GM19397 (cell line): ENCODE measurements around the gene ST6GALNAC6.

Experiments
- ATAC-seq: cut with Tn5 transposase; IDR thresholded peaks from one replicate; pipeline ENCODE4 v1.9.1; 2021; ENCODE audit warnings: mild to moderate bottlenecking, moderate library complexity; ENCODE audit not compliant: unreplicated experiment

Gene ST6GALNAC6, protein sequence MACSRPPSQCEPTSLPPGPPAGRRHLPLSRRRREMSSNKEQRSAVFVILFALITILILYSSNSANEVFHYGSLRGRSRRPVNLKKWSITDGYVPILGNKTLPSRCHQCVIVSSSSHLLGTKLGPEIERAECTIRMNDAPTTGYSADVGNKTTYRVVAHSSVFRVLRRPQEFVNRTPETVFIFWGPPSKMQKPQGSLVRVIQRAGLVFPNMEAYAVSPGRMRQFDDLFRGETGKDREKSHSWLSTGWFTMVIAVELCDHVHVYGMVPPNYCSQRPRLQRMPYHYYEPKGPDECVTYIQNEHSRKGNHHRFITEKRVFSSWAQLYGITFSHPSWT

DNA sequence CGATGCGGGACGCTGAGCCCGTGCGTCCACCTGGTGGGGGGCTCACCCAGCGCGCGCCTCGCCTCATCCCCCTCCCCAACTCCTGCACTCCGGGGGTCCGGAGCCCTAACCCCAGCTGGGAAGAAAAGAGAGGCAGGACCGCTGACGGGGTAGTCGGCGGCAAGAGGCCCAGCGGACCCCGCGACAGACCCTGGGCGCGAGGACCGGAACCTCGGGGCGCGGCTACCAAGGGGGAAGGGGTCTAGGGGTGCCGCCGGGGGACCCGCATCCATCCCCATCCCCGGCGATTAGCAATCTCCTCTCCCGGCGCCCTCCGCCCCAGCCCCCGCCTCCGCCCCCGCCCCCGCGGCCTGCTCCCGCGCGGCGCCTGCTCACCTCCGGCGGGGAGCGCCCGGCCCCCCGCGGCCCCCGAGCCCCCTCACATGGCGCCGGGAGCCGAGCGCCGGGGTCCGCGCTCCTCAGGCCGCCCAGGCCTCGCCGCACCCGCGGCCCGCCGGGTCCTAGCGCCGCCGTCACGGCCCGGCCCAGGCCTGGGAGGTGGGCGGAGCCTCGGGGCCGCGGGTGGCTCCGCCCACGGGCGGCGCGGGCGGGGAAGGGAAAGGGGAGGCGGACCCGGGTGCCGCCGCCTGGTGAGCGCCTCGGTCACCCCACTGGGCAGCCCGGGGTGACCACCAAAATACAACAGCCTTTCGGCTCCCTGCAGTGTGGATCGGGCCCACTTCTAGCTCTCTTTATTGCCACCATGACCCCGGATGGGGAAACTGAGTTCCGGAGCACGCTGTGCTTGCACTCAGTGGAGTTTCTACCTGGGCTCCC lies at the start of gene ST6GALNAC6:
TSS of gene ST6GALNAC6 (minus strand) at position 476 of the 816 bp plus-strand sequence. CDS start 1,622 bp downstream, outside the sequence.
- ATAC-seq: peak; percentile 66

DNA sequence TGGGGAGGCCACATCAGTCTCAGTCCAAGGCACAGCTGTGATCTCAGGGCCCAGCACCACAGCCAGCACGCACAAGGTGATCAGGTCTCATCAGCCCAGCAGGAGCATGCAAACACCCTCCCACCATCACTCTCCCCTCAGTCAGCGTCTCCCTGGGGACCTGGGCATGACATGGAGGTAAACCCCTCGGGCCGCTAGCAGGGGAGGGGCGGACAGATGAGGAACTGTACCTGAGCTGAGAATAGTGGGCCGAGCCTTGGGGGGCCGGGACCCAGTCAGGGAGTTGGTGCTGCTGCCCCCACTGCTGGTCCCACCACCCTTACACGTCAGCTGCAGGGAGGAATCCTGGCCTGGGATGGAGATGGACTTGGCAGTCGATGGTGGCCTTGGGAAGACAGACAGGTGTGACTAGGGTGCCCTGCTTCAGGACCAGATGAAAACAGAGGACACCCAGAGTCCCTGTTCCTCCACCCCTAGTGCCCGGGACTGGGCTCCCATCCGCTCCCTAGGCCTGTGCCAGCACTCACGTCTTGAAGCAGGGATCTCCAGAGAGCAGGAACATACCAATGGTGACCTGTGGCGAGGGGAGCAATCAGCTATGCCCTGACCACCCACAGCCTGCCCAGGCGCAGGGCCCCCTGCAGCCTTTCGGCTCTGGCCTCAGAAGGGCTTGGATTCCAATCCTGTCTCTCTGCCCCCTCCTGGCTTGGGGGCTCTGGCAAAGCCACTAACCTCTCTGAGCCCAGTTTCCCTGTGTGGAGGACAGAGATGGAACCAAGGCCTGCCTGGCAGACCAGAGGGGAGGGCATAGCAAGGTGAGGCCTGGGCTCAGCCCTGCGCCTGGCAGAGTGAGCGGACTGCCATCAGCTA lies 48.7 kb upstream of the ST6GALNAC6 start:
- no peak for ATAC-seq

DNA sequence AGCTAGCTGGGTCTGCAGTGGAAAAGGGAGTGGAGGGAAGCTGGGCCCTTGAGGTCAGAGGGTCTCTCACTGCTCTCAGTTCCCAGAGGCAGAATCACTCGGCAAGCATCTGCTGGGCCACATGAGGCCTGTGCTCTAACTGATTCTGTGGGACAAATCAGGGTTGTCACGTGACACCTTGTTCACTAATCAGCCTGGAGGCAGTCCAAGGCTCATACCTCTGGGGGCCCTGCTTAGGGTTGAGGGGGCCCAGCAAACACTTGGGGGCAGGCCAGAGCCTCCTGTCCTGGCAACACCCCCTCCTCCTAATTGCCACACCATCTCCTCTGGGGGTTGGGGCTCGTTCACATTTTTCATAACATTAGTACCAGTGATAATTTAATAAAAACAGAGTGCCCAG lies 47.3 kb upstream of the ST6GALNAC6 start:
- no peak for ATAC-seq

DNA sequence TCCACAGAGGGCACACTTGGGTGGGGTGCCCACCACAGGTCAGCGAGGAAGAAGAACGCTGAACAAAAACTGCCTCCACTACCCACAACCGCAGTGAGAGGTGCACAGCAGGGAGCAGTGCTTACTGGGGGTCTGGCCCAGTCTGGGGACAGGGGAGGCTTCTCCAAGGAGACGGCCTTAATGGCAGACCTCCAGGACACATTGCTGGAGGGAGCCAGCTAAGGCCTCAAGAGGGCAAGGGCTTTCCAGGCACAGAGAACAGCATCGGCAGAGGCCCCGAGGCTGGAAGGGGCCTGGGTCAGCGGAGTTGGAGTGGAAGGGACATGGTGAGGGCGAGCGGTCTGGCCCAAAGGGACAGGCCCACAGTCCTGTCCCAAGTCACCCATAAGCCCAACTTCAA lies 46.5 kb upstream of the ST6GALNAC6 start:
- ATAC-seq: no peak

DNA sequence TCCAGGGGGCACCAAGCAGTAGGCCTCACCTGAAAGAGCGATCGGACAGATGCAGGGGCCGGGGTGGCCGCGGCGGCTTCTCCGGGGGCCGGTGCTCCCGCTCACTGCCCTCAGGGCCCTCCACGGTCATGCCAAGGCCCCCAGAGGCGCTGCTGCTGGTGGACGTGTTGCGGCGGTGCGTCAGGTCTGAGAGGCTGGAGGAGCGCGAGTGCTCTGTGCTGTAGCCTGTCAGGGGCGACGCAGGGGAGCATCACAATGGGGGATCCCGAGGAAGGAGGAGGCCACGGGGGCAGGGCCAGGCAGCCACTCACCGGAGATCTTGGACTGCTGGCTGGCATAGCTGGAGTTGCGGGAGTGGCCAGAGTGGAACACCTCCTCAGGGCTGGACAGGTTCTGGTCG lies 45.9 kb upstream of the ST6GALNAC6 start:
- ATAC-seq: no peak

DNA sequence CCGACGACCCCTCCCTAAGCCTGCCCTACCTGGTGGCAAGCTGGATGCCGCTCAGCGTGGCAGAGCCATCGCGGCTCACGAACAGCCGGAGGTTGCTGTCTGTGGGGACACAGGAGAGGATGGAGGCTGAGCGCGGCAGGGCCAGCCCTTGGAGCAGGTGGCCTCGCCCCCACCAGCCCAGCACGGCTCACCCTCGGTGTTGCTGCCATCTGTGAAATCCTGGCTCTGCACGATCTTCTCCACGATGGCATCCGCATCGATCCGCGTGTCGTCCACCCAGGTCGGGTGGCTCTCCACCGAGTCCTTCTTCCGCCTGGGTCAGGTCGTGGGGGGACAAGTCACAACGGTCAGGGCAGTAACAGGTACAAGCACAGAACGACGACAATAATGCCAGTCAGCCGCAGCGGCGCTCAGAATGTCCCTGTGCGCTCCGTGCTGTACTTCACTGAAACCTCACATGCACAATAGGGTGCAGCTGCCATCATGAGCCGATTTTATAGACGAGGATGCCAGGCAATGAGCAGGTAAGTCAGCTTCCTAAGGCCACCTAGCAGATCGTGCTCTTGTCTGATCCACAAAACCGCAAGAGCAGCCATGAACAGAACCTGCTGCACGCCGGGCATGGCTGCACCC lies 45.3 kb upstream of the ST6GALNAC6 start:
- ATAC-seq: no peak

DNA sequence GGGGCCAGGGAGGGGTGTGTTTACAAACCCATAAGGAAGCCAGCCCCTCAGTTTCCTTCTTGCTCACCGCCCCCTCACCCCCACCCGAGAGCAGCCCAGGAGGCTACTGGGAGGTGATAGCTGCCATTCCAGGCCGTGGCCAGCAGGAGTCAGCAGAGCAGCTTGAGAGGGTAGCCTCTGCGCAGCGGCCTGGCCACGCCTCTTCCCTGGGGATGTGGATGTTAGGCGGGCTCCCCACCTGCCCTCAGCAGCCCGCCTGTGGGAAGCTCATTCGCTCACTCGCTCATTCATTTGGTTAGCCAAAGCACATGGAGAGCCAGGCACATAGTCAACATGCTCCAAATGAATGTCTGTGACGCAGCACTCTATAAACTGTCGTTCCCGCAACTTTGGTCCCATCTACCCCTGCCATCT lies 44.3 kb upstream of the ST6GALNAC6 start:
- no peak for ATAC-seq

DNA sequence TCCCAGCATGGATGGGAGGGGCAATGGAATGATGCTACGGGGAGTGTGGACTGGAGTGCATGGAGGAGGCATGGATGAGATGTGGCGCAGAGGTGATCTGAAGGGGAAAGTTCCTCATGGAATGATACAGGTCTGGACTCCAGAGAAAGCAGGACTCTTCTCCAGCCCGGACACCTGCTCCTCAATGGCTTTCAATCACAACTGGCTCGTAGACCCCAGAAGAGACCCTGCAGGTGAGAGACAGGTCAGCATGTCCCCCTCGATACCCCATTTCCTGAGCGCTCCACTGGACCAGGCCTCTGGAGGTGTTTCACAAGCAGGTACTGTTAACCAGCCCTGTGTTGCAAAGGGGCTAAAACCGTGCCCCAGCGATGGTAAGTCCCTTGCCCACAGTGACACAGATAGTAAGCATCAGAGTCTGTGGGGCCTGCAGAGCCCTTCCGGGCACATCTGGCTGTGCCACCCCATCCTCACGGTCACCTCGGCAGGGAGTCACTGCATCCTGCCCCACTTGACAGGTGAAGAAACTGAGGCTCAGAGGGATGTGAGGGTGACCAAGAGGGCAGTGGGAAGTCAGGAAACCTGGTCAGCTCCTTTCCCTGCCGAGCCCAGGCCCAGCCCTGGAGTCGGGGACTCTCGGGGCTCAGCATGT lies 43.7 kb upstream of the ST6GALNAC6 start:
- ATAC-seq: no peak

DNA sequence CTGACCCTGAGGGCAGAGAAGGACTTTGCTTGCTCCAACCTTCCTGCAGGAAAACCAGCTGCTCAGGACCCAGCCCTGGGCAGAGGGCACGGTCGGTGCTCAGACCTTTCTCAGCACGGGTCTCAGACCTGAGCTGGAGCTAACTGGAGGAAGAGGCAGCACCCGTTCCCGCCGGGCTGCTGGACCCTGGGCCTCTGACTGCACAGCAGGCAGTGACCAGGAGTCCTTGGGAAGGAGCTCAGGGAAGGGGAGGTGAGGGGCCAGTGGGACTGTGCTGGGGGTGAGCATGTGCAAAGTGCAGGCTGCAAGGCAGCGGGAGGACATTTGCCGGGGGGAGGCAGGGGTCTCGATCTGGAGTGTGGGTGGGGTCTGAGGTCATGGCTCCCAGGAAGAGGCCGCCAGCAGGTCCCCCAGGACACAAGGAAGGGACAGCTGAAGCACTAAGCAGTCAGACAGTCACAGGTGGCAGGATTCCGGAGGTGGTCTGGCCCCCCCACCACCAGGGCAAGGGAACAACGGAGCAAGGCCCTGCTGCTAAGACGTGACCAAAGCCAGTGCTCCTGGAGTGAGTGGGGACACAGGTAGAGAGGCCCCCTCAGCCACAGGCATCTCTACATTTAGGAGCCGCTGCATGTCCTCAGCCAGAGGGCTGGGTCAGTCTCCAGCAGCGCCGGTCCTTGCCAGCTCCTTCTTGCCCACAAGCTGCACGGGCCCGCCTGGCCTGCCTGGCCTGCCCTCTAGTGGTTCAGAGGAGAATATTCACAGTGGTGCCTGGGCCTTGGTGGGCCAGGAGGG lies 43.0 kb upstream of the ST6GALNAC6 start:
- no peak for ATAC-seq

DNA sequence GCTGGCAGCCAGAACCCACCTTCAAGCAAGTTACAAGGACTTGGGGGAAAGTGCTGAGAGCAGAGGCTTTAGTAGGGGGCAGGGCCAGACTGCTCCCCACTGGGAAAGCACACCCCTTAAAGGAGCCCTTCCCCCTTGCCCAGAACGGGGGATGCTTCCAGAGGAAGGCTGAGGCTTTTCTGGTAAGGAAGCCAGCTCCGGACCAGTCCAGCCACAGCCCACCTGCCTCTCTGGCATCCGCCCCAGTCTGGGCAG lies 42.5 kb upstream of the ST6GALNAC6 start:
- no peak for ATAC-seq

DNA sequence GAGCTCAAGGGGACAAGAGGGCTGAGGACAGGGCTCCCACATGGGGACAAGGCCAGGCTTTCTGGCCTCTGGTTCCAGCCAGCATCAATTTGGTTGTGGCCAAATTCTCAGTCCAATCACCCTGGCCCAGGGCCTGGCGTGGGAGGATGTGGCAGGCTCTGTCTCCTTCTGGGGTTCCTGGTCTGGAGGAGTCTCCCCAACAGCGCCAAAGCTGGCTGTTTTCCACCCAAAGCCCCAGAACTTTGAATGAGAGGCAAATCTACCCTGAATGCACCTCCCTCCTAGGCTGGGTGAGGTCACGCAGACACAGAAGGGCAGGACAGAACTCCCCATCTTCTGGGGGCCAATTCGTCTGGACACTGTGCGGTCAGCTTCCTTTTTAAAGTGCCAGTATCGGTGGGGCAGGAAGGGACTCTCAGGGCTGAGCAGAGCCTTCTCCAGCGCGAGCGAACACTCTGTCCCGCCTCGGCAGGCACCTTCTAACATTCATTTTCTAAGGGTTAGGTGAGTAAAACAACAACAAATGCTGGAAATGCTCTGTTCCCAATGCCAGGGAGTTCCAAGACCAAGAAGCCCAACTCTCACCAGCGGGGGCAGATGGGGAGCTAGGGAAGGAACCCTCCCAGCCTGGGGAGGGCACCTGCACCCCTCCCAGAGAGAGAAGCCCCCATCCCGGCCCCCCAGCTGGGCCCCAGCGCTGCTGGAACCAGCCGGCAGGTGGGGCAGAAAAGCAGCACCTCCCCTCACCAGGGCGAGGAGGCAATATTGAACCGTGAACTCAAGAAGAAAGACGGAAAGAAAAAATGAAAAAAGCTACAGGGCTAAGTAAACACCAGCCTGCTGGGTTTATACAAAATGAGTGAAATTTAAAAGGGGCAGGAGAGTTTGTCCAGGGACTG lies 41.9 kb upstream of the ST6GALNAC6 start:
- ATAC-seq: no peak

DNA sequence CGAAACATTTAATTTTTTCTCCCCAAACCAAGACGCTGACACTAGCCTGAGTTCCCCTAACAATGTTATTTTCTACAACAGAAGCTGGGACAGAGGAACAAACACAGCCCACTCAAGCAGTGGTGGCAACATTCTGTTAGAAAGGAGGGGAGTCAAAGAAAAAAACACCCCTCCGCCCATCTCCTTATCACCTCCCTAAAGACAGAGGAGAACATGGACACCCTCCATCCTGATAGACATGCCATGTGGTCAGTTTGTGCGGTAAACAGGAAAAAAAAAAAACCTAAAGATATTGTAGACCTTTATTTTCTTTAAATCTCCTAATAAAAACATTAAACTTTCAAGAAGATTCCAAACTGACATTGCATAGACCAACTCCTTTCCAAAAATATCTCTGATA lies 41.2 kb upstream of the ST6GALNAC6 start:
- ATAC-seq: no peak

DNA sequence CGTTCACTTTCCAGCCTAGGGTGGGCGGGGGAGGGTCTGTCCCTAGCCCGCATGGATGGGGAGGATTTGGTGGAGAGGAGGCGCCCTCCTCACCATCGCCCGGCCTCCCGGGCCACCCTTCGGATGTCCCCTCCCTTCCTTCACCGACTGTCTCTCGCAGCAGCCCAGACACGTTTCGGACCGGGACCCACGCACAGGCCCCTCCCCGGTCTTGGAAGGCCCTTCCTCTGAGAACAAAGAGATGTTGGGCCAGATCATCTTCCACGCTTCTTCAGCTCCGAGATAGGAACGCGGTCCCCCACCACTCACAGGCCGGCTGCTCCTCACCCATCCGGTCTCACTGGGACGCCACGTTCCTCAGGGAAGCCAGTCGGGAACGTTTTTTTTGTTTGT lies 38.9 kb upstream of the ST6GALNAC6 start:
- ATAC-seq: no peak

DNA sequence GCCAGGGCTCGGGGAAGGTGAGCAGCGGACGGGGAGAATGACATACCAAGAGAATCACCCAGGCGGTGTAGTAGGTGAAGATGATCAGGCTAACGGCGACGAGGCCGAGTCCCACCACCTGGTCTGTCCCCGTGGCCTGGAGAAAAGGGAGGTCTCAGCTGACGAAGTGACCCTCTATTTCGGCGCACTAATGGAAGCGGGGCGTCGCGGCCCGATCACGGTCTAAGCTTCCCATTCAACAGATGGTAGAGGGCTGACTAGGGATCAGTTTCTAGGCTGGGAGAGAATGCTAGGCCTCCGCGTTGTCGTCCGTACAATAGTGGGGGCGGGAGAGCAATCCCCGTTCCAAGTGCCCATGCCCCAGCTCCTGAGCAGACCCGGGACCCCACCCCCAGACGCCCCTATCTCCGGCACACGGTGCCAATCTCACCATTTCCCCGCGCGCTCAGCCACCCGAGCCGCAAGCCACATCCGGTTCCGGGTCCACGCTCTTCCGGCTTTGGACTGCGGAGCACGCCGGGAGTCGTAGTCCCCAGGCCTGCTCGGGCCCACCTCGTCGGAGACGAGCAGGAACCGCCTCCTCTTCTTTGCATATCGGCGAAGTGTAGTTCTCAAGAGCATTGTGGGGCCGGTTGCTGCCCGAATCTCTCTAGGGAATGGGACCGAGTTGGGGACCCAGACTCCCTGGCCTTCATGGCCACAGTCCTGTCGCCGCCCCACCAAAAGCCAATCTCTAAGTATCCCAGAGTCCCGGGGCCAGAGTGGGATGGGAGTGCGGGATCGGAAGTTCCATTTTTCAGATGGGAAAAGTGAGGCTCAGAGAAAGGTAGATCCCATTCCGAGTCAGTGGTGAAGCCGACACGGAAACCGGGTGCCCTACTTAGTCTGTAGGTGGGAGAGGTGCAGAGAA lies 38.2 kb upstream of the ST6GALNAC6 start, which contains the start of gene DPM2:
TSS of gene DPM2 (minus strand) at position 467 of the 910 bp plus-strand sequence. CDS start at position 433, 34 bp downstream.
- peak; percentile 83 for ATAC-seq

DNA sequence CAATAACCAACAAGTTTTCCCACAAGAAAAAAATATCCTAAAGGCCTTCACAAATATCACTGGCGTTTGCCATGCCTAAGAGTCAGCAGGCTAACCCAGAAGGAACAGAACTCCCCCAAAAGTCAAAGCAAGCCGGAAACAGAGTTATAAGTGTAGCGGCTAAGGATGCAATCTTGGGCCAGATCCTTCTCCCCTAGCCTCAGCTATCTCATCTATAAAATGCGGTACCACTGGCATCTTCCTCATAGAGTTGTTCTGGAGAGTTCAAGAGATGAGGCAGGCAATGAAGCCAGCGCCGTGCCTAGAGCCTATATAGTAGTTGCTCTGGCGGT lies 37.6 kb upstream of the ST6GALNAC6 start:
- ATAC-seq: no peak

DNA sequence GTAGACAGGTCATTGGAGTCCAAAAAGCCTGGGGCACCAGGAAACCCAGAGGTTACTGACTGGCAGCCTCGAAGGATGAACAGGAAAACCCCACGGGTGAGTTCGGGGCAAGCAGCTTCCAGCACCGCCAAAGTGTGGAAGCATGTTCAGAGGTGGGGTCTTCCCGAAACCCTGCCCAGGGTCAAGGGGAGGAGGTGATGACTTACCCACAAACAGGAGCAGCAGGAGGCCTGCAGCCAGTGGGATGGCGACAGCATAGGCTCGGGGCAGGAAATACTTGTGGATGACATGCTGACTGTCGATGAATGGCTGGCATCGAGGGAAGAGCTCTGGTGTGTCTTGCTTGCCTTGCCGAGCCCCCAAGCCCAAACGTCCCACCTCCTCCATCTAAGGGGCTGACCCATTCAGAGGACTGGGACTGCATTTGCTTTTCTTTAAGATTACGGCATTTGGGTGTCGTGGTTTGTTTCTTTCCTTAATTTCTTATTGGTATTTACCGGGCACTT lies 37.0 kb upstream of the ST6GALNAC6 start:
- ATAC-seq: no peak

DNA sequence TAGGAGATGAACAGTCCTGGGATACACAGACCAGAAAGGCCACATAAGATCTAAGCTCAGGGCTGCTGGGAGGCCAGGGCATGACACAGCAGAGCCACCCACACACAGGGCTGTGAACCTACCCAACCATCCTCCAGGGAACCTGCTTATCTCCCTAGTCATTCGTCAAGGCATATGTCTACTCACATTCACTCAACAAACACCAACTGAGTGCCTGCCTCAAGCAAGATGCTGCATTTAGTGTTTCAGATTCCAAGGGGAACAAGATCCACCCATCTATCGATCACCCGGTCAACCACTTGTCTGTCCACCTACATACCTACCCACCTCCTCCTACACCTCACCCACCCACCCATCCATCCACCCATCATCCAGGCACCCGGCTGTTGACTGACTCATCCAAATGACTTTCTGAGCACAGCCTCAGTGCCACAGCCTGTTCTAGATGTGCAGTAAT lies 36.4 kb upstream of the ST6GALNAC6 start:
- ATAC-seq: no peak
